GM23338 (cell line): ENCODE data around the gene GCH1. TPM values are rescaled to one million over a fixed set of nuclear protein-coding genes. Genes with fewer than 3 reads are reported as not detected.

Source experiments
- ATAC-seq: fragments of 200-7000 bp; cut with Tn5 transposase; 3 replicates; pipeline ENCODE4 v1.9.1; 2020
- DNase-seq: peaks from one replicate; pipeline ENCODE4 v3.0.0-alpha.2; 2015; ENCODE audit warnings: low spot score
- H2AFZ ChIP-seq: fragments of 200-600 bp; sonication (generic); 2 replicates; pipeline ENCODE4 v1.8.0; 2016; ENCODE audit warnings: antibody characterized with exemption, mild to moderate bottlenecking, moderate library complexity
- H3F3A ChIP-seq: fragments of 200-600 bp; sonication (generic); replicated peaks from 2 replicates; pipeline ENCODE4 v1.8.0; 2017; ENCODE audit warnings: antibody characterized with exemption, mixed run types, low read depth
- H3K27ac ChIP-seq: fragments of 200-600 bp; sonication (generic); 2 replicates; pipeline ENCODE4 v1.6.1; 2016; ENCODE audit warnings: low read depth
- H3K27me3 ChIP-seq: fragments of 200-600 bp; sonication (generic); 2 replicates; pipeline ENCODE4 v1.8.0; 2016; ENCODE audit warnings: mild to moderate bottlenecking, mixed run types, moderate library complexity; ENCODE audit not compliant: insufficient read depth
- H3K36me3 ChIP-seq: fragments of 200-600 bp; sonication (generic); 2 replicates; pipeline ENCODE4 v1.8.0; 2016; ENCODE audit warnings: mild to moderate bottlenecking; ENCODE audit not compliant: insufficient read depth
- H3K4me1 ChIP-seq: fragments of 200-600 bp; sonication (generic); 2 replicates; pipeline ENCODE4 v1.8.0; 2016; ENCODE audit warnings: mild to moderate bottlenecking, moderate library complexity; ENCODE audit not compliant: insufficient read depth
- H3K4me2 ChIP-seq: fragments of 200-600 bp; sonication (generic); 2 replicates; pipeline ENCODE4 v1.7.1; 2017; ENCODE audit warnings: mixed run types
- H3K4me3 ChIP-seq: fragments of 200-600 bp; sonication (generic); 2 replicates; pipeline ENCODE4 v1.6.1; 2016; ENCODE audit warnings: mixed run types
- H3K79me2 ChIP-seq: fragments of 200-600 bp; sonication (generic); replicated peaks from 2 replicates; pipeline ENCODE4 v1.8.0; 2017; ENCODE audit warnings: mild to moderate bottlenecking; ENCODE audit not compliant: insufficient read depth
- H3K9me2 ChIP-seq: fragments of 200-600 bp; sonication (generic); 2 replicates; pipeline ENCODE4 v1.8.0; 2017; ENCODE audit not compliant: insufficient read depth
- H4K20me1 ChIP-seq: fragments of 200-600 bp; sonication (generic); replicated peaks from 2 replicates; pipeline ENCODE4 v1.8.0; 2017; ENCODE audit warnings: mild to moderate bottlenecking; ENCODE audit not compliant: insufficient read depth
- H3K27ac Mint-ChIP-seq: 2 replicates; pipeline ENCODE4 v1.8.0; 2020; ENCODE audit warnings: inconsistent platforms, mild to moderate bottlenecking, moderate library complexity, mixed read lengths
- H3K27me3 Mint-ChIP-seq: 3 replicates; pipeline ENCODE4 v1.8.0; 2022; ENCODE audit warnings: low read depth, mild to moderate bottlenecking, moderate library complexity, mixed read lengths, inconsistent platforms; ENCODE audit not compliant: insufficient read depth, poor library complexity
- H3K36me3 Mint-ChIP-seq: 3 replicates; pipeline ENCODE4 v1.8.0; 2021; ENCODE audit warnings: low read depth, mild to moderate bottlenecking, inconsistent platforms, moderate library complexity, mixed read lengths
- H3K4me1 Mint-ChIP-seq: 3 replicates; pipeline ENCODE4 v1.8.0; 2020; ENCODE audit warnings: mild to moderate bottlenecking, inconsistent platforms, mixed read lengths
- H3K4me3 Mint-ChIP-seq: 3 replicates; pipeline ENCODE4 v1.8.0; 2021; ENCODE audit warnings: moderate library complexity, mild to moderate bottlenecking, inconsistent platforms, mixed read lengths
- H3K9me3 Mint-ChIP-seq: 3 replicates; pipeline ENCODE4 v1.8.0; 2020; ENCODE audit warnings: moderate library complexity, mild to moderate bottlenecking, inconsistent platforms, mixed read lengths
- CREB1 ChIP-seq: fragments of 250-450 bp; sonication (Bioruptor Pico); IDR thresholded peaks from 2 replicates; pipeline ENCODE4 v1.5.0; 2020; ENCODE audit warnings: low read depth, mild to moderate bottlenecking, moderate library complexity
- ETS1 ChIP-seq: IDR thresholded peaks from 2 replicates; pipeline ENCODE4 v1.6.1; 2016; ENCODE audit warnings: antibody characterized with exemption
- EZH2 ChIP-seq: fragments of 200-600 bp; sonication (generic); IDR thresholded peaks from one replicate; pipeline ENCODE4 v1.8.0; 2017; ENCODE audit warnings: antibody characterized with exemption, mild to moderate bottlenecking, low read depth; ENCODE audit not compliant: unreplicated experiment
- EZH2phosphoT487 ChIP-seq: fragments of 200-600 bp; sonication (generic); IDR thresholded peaks from one replicate; pipeline ENCODE4 v1.8.1; 2018; ENCODE audit warnings: antibody characterized with exemption; ENCODE audit not compliant: unreplicated experiment
- POLR2AphosphoS5 ChIP-seq: IDR thresholded peaks from 2 replicates; pipeline ENCODE4 v1.6.1; 2016; ENCODE audit warnings: antibody characterized with exemption, low read depth
- ZNF114 ChIP-seq: fragments of 250-450 bp; sonication (Bioruptor Pico); IDR thresholded peaks from 2 replicates; pipeline ENCODE4 v1.5.0; 2020; ENCODE audit warnings: mild to moderate bottlenecking, moderate library complexity
- ZNF331 ChIP-seq: fragments of 250-450 bp; sonication (Bioruptor Pico); IDR thresholded peaks from 2 replicates; pipeline ENCODE4 v1.5.0; 2020; ENCODE audit warnings: low read depth, mild to moderate bottlenecking, moderate library complexity
- polyA plus RNA-seq: library from polyadenylated mRNA; unstranded; fragments of >200 nt; fragmentation: Nextera tagmentation; extraction: Ambion mirVana; gene quantifications from 2 replicates; pipeline ENCODE4 v1.2.1, GENCODE V29; 2016
- total RNA-seq: library from RNA; depleted of rRNA; stranded (reverse); fragments of >200 nt; shearing (Covaris generic); gene quantifications from 2 replicates; pipeline ENCODE4 v1.2.3, GENCODE V29; 2014
- TF ChIP-seq, protein P1 (sequence below): fragments of 250-450 bp; sonication (Bioruptor Pico); IDR thresholded peaks from 2 replicates; pipeline ENCODE4 v1.5.0; 2020; ENCODE audit warnings: mild to moderate bottlenecking, moderate library complexity
- TF ChIP-seq, protein P2 (sequence below), 2 experiments: fragments of 200-600 bp in 1 of 2; sonication (generic) in 1 of 2; conservative IDR thresholded peaks; 2 replicates each; pipeline versions ENCODE4 v1.5.1 to v1.6.1; 2016 to 2017; ENCODE audit warnings: antibody characterized with exemption in 2 of 2, low read depth in 2 of 2, mild to moderate bottlenecking in 2 of 2, moderate library complexity in 1 of 2

Gene GCH1
- total and polyA plus RNA-seq, 2 experiments from 2014 or later, result 8.7 to 15.0 TPM

DNA sequence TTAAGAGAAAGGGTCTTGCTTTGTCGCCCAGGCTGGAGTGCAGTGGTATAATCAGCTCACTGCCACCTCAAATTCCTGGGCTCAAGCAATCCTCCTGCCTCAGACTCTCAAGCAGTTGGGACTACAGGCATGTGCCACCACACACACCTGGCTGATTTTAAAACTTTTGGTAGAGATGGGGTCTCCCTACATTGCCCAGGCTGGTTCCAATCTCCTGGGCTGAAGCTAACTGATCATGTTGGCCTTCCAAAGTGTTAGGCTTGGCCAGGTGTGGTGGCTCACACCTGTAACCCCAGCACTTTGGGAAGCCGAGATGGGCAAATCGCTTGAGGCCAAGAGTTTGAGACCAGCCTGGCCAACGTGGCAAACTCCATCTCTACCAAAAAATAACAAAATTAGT is 43.9 kb upstream of the GCH1 start:
- Histone ChIP-seq H3K9me2 (no peaks in the 10 kb centered on the region), H3K4me2 (no peak overlapping the region), H3K4me1 (no peaks in the 10 kb centered on the region), H3K79me2 (peaks cover 4% of the 10 kb centered on the region; the same call in 1 of the 2 replicates), H2AFZ (no peak overlapping the region), H4K20me1 (no peaks in the 10 kb centered on the region), H3F3A (no peaks in the 10 kb centered on the region), H3K27ac (no peak overlapping the region), H3K27me3 (no peaks in the 10 kb centered on the region), H3K4me3 (no peak overlapping the region), H3K36me3 (peaks cover 26% of the 10 kb centered on the region)
- TF ChIP-seq ZNF331 (CRISPR knock-in tag) (no peak), EZH2 (no peak), CREB1 (no peak), ZNF114 (CRISPR knock-in tag) (no peak), POLR2AphosphoS5 (no peak), ETS1 (no peak), EZH2phosphoT487 (no peak)
- TF ChIP-seq, protein P1, sequence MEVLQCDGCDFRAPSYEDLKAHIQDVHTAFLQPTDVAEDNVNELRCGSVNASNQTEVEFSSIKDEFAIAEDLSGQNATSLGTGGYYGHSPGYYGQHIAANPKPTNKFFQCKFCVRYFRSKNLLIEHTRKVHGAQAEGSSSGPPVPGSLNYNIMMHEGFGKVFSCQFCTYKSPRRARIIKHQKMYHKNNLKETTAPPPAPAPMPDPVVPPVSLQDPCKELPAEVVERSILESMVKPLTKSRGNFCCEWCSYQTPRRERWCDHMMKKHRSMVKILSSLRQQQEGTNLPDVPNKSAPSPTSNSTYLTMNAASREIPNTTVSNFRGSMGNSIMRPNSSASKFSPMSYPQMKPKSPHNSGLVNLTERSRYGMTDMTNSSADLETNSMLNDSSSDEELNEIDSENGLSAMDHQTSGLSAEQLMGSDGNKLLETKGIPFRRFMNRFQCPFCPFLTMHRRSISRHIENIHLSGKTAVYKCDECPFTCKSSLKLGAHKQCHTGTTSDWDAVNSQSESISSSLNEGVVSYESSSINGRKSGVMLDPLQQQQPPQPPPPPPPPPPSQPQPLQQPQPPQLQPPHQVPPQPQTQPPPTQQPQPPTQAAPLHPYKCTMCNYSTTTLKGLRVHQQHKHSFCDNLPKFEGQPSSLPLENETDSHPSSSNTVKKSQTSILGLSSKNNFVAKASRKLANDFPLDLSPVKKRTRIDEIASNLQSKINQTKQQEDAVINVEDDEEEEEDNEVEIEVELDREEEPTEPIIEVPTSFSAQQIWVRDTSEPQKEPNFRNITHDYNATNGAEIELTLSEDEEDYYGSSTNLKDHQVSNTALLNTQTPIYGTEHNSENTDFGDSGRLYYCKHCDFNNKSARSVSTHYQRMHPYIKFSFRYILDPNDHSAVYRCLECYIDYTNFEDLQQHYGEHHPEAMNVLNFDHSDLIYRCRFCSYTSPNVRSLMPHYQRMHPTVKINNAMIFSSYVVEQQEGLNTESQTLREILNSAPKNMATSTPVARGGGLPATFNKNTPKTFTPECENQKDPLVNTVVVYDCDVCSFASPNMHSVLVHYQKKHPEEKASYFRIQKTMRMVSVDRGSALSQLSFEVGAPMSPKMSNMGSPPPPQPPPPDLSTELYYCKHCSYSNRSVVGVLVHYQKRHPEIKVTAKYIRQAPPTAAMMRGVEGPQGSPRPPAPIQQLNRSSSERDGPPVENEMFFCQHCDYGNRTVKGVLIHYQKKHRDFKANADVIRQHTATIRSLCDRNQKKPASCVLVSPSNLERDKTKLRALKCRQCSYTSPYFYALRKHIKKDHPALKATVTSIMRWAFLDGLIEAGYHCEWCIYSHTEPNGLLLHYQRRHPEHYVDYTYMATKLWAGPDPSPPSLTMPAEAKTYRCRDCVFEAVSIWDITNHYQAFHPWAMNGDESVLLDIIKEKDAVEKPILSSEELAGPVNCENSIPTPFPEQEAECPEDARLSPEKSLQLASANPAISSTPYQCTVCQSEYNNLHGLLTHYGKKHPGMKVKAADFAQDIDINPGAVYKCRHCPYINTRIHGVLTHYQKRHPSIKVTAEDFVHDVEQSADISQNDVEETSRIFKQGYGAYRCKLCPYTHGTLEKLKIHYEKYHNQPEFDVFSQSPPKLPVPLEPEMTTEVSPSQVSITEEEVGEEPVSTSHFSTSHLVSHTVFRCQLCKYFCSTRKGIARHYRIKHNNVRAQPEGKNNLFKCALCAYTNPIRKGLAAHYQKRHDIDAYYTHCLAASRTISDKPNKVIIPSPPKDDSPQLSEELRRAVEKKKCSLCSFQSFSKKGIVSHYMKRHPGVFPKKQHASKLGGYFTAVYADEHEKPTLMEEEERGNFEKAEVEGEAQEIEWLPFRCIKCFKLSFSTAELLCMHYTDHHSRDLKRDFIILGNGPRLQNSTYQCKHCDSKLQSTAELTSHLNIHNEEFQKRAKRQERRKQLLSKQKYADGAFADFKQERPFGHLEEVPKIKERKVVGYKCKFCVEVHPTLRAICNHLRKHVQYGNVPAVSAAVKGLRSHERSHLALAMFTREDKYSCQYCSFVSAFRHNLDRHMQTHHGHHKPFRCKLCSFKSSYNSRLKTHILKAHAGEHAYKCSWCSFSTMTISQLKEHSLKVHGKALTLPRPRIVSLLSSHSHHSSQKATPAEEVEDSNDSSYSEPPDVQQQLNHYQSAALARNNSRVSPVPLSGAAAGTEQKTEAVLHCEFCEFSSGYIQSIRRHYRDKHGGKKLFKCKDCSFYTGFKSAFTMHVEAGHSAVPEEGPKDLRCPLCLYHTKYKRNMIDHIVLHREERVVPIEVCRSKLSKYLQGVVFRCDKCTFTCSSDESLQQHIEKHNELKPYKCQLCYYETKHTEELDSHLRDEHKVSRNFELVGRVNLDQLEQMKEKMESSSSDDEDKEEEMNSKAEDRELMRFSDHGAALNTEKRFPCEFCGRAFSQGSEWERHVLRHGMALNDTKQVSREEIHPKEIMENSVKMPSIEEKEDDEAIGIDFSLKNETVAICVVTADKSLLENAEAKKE, result no peak
- TF ChIP-seq, protein P2, sequence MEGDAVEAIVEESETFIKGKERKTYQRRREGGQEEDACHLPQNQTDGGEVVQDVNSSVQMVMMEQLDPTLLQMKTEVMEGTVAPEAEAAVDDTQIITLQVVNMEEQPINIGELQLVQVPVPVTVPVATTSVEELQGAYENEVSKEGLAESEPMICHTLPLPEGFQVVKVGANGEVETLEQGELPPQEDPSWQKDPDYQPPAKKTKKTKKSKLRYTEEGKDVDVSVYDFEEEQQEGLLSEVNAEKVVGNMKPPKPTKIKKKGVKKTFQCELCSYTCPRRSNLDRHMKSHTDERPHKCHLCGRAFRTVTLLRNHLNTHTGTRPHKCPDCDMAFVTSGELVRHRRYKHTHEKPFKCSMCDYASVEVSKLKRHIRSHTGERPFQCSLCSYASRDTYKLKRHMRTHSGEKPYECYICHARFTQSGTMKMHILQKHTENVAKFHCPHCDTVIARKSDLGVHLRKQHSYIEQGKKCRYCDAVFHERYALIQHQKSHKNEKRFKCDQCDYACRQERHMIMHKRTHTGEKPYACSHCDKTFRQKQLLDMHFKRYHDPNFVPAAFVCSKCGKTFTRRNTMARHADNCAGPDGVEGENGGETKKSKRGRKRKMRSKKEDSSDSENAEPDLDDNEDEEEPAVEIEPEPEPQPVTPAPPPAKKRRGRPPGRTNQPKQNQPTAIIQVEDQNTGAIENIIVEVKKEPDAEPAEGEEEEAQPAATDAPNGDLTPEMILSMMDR (conservative IDR thresholded peaks at IDR 0.05; ENCODE audit: low read depth in 2 of 2), result no peak
- peaks cover 7% of the 10 kb centered on the region for H3K27me3 Mint-ChIP-seq
- ATAC-seq (no peak), DNase-seq (no peak)
- H3K27ac Mint-ChIP-seq, result no peak overlapping the region
- peaks cover 74% of the 10 kb centered on the region for H3K36me3 Mint-ChIP-seq
- H3K4me1 Mint-ChIP-seq, result peaks cover 17% of the 10 kb centered on the region; the same call in 2 of the 3 replicates
- no peak overlapping the region for H3K4me3 Mint-ChIP-seq
- peaks cover 33% of the 10 kb centered on the region for H3K9me3 Mint-ChIP-seq
